ENCODE results near the gene GRID1.

GRID1 gene

DNA sequence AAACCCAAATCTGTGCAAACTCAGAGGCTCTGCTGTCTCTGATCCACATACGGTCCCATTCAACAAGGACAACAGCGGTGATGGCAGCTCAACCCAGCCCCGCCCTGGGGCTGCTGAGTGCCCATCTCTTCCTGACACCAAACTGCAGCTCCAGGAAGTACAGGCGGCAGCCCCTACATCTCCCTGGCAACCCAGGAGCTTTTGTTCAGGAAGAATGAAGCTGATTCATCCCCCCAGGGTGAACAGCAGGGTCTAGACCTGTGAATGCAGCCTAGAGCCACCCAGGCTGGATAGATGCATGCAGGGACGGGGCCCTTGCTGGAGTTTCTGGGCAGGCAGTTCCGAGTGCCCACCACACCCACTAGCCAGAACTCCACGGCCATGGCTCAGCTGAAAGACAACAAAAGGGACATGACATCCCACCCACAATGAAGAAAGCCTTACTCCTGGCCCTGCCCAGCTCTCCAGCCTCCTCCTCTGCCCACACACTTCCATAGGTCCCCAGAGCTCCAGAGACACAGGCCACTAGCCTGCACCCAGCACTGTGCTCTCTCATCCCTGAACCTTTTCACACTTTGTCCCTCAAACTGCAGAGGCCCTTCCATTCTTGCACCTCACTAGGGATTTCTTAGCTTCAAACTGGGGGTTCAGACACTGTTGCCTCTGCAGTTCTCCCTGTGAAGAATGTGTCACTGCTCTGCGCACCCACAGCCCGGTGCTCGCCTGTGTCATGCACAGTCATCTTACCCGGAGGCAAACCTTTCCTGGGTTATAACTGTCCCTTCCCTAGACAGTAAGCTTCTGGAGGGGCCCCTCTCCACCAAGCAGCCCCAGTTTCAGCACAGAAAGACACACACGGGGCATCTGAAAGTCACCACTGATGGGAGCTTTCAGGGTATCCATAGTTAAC is 99.1 kb downstream of the GRID1 start:
- no peaks in the 10 kb centered on the region for H3K4me1 ChIP-seq (ENCODE audit: control insufficient read depth in 2 of 2, insufficient read depth in 2 of 2, low read length in 2 of 2)
- no peaks in the 10 kb centered on the region for H3K36me3 ChIP-seq (ENCODE audit: control insufficient read depth in 2 of 2, insufficient read depth in 2 of 2, low read length in 2 of 2)
- no peak overlapping the region for H3K9ac ChIP-seq (ENCODE audit: low read depth in 1 of 2, low read length in 2 of 2)
- H3K9me3 ChIP-seq (ENCODE audit: control insufficient read depth in 2 of 2, low read length in 2 of 2): peaks cover 0 to 2% of the 10 kb centered on the region in 2 donors
- H3K27me3 ChIP-seq (ENCODE audit: control insufficient read depth in 2 of 2, insufficient read depth in 2 of 2, low read length in 2 of 2): peaks cover 2 to 5% of the 10 kb centered on the region in 2 donors
- H3K4me3 ChIP-seq (ENCODE audit: low read length in 2 of 2): no peak overlapping the region
- no peak overlapping the region for H3K27ac ChIP-seq (ENCODE audit: low read depth in 2 of 2, low read length in 2 of 2)

GRCh38 chr10:86266446-86267242 is 100.0 kb downstream of the GRID1 start:
- peaks cover 0 to 2% of the 10 kb centered on the region in 2 donors for H3K9me3 ChIP-seq (ENCODE audit: control insufficient read depth in 2 of 2, low read length in 2 of 2)
- no peaks in the 10 kb centered on the region for H3K4me1 ChIP-seq (ENCODE audit: control insufficient read depth in 2 of 2, insufficient read depth in 2 of 2, low read length in 2 of 2)
- H3K9ac ChIP-seq (ENCODE audit: low read depth in 1 of 2, low read length in 2 of 2): no peak overlapping the region
- peaks cover 2 to 5% of the 10 kb centered on the region in 2 donors for H3K27me3 ChIP-seq (ENCODE audit: control insufficient read depth in 2 of 2, insufficient read depth in 2 of 2, low read length in 2 of 2)
- no peak overlapping the region for H3K27ac ChIP-seq (ENCODE audit: low read depth in 2 of 2, low read length in 2 of 2)
- H3K4me3 ChIP-seq (ENCODE audit: low read length in 2 of 2): no peak overlapping the region
- no peaks in the 10 kb centered on the region for H3K36me3 ChIP-seq (ENCODE audit: control insufficient read depth in 2 of 2, insufficient read depth in 2 of 2, low read length in 2 of 2)

- no peaks in the 10 kb centered on the region for H3K9me3 ChIP-seq (ENCODE audit: control insufficient read depth in 2 of 2, low read length in 2 of 2)
- H3K27ac ChIP-seq (ENCODE audit: low read depth in 2 of 2, low read length in 2 of 2): no peak overlapping the region
- H3K36me3 ChIP-seq (ENCODE audit: control insufficient read depth in 2 of 2, insufficient read depth in 2 of 2, low read length in 2 of 2): no peaks in the 10 kb centered on the region
- H3K4me1 ChIP-seq (ENCODE audit: control insufficient read depth in 2 of 2, insufficient read depth in 2 of 2, low read length in 2 of 2): no peaks in the 10 kb centered on the region
- H3K27me3 ChIP-seq (ENCODE audit: control insufficient read depth in 2 of 2, insufficient read depth in 2 of 2, low read length in 2 of 2): peaks cover 2 to 5% of the 10 kb centered on the region in 2 donors
- no peak overlapping the region for H3K4me3 ChIP-seq (ENCODE audit: low read length in 2 of 2)
- H3K9ac ChIP-seq (ENCODE audit: low read depth in 1 of 2, low read length in 2 of 2): no peak overlapping the region
These were observed 100.7 kb downstream of the GRID1 start for GRCh38 chr10:86265895-86266259.

GRCh38 chr10:86265236-86265894 is 101.2 kb downstream of the GRID1 start:
- Histone ChIP-seq H3K9ac (ENCODE audit: low read depth in 1 of 2, low read length in 2 of 2) (no peak overlapping the region), H3K9me3 (ENCODE audit: control insufficient read depth in 2 of 2, low read length in 2 of 2) (no peaks in the 10 kb centered on the region), H3K4me1 (ENCODE audit: control insufficient read depth in 2 of 2, insufficient read depth in 2 of 2, low read length in 2 of 2) (no peaks in the 10 kb centered on the region), H3K36me3 (ENCODE audit: control insufficient read depth in 2 of 2, insufficient read depth in 2 of 2, low read length in 2 of 2) (no peaks in the 10 kb centered on the region), H3K27ac (ENCODE audit: low read depth in 2 of 2, low read length in 2 of 2) (no peak overlapping the region), H3K4me3 (ENCODE audit: low read length in 2 of 2) (no peak overlapping the region), H3K27me3 (ENCODE audit: control insufficient read depth in 2 of 2, insufficient read depth in 2 of 2, low read length in 2 of 2) (peaks cover 2 to 5% of the 10 kb centered on the region in 2 donors)

GRCh38 chr10:86264481-86265231 is 101.9 kb downstream of the GRID1 start:
- H3K4me3 ChIP-seq (ENCODE audit: low read length in 2 of 2): no peak overlapping the region
- no peaks in the 10 kb centered on the region for H3K9me3 ChIP-seq (ENCODE audit: control insufficient read depth in 2 of 2, low read length in 2 of 2)
- H3K27me3 ChIP-seq (ENCODE audit: control insufficient read depth in 2 of 2, insufficient read depth in 2 of 2, low read length in 2 of 2): peaks cover 2 to 6% of the 10 kb centered on the region in 2 donors
- H3K36me3 ChIP-seq (ENCODE audit: control insufficient read depth in 2 of 2, insufficient read depth in 2 of 2, low read length in 2 of 2): no peaks in the 10 kb centered on the region
- H3K27ac ChIP-seq (ENCODE audit: low read depth in 2 of 2, low read length in 2 of 2): no peak overlapping the region
- no peak overlapping the region for H3K9ac ChIP-seq (ENCODE audit: low read depth in 1 of 2, low read length in 2 of 2)
- H3K4me1 ChIP-seq (ENCODE audit: control insufficient read depth in 2 of 2, insufficient read depth in 2 of 2, low read length in 2 of 2): no peaks in the 10 kb centered on the region

DNA sequence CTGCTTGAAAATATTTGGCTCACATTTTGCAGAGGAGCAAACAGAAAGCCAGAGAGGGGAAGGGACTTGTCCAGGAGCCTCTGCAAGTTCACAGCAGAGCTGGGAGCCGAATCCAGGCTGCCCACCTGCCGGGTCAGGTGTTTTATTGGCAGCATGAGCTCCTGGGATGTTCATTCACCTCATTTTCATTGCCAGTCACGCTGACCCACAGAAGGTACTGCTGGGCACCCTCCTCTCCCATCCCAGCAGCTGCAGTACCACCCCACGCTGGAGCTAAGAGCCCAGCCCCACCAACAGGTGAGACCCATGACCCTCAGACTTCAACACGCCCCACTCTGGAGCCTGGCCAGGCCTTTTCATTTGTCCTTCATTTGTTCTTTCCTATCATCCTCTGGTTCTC is 102.7 kb downstream of the GRID1 start:
- Histone ChIP-seq H3K4me3 (ENCODE audit: low read length in 2 of 2) (no peak overlapping the region), H3K9ac (ENCODE audit: low read depth in 1 of 2, low read length in 2 of 2) (no peak overlapping the region), H3K4me1 (ENCODE audit: control insufficient read depth in 2 of 2, insufficient read depth in 2 of 2, low read length in 2 of 2) (no peaks in the 10 kb centered on the region), H3K27me3 (ENCODE audit: control insufficient read depth in 2 of 2, insufficient read depth in 2 of 2, low read length in 2 of 2) (peaks cover 2 to 8% of the 10 kb centered on the region in 2 donors), H3K36me3 (ENCODE audit: control insufficient read depth in 2 of 2, insufficient read depth in 2 of 2, low read length in 2 of 2) (no peaks in the 10 kb centered on the region), H3K9me3 (ENCODE audit: control insufficient read depth in 2 of 2, low read length in 2 of 2) (no peaks in the 10 kb centered on the region), H3K27ac (ENCODE audit: low read depth in 2 of 2, low read length in 2 of 2) (no peak overlapping the region)

DNA sequence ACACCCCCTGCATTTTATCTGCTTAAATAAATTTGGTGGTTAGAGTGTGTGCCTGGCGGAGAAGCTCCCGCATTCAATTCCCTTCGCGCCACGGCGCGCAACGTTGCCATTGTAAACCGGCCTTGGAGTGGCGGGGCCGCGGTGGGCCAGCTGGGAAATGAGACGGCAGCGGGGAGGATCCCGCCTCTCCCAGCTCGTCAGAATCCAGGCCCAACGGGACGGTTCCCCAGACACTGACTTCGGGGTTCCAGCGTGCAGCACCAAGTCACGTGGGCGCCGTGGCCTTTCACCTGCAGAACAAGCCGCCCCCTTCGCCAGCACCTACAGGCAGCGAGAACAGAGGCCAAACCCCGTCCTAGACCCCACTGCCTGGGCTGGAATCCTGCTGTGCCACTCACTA is 103.4 kb downstream of the GRID1 start:
- Histone ChIP-seq H3K36me3 (ENCODE audit: control insufficient read depth in 2 of 2, insufficient read depth in 2 of 2, low read length in 2 of 2) (no peaks in the 10 kb centered on the region), H3K9ac (ENCODE audit: low read depth in 1 of 2, low read length in 2 of 2) (no peak overlapping the region), H3K4me1 (ENCODE audit: control insufficient read depth in 2 of 2, insufficient read depth in 2 of 2, low read length in 2 of 2) (no peaks in the 10 kb centered on the region), H3K27ac (ENCODE audit: low read depth in 2 of 2, low read length in 2 of 2) (no peak overlapping the region), H3K27me3 (ENCODE audit: control insufficient read depth in 2 of 2, insufficient read depth in 2 of 2, low read length in 2 of 2) (peaks cover 2 to 8% of the 10 kb centered on the region in 2 donors), H3K4me3 (ENCODE audit: low read length in 2 of 2) (no peak overlapping the region), H3K9me3 (ENCODE audit: control insufficient read depth in 2 of 2, low read length in 2 of 2) (no peaks in the 10 kb centered on the region)

DNA sequence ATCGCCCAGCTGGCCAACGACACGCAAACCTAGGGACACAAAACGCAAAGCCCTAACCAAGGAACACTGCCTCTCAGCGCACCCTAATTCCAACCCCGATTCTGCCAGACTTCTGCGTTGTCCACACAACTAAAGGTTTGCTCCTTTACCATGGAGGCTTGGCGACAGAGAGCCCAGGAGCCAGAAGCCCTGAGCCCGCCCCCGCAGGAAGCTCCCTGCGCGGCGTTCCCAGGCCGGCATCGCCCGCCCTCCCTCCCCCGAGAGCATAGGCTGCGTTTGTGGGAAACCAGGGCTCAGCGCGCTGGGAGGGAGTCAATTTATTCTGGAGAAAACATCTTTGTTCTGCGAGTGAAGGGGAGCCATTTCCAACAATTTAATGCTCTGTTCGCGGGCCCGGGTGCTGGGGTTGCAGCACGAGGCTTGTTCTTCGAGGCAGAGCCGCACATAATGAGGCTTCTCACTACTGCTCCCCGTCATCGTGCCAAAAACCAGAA is 103.9 kb downstream of the GRID1 start:
- no peak overlapping the region for H3K4me3 ChIP-seq (ENCODE audit: low read length in 2 of 2)
- H3K27me3 ChIP-seq (ENCODE audit: control insufficient read depth in 2 of 2, insufficient read depth in 2 of 2, low read length in 2 of 2): peaks cover 2 to 8% of the 10 kb centered on the region in 2 donors
- no peaks in the 10 kb centered on the region for H3K4me1 ChIP-seq (ENCODE audit: control insufficient read depth in 2 of 2, insufficient read depth in 2 of 2, low read length in 2 of 2)
- H3K9me3 ChIP-seq (ENCODE audit: control insufficient read depth in 2 of 2, low read length in 2 of 2): no peaks in the 10 kb centered on the region
- H3K9ac ChIP-seq (ENCODE audit: low read depth in 1 of 2, low read length in 2 of 2): no peak overlapping the region
- no peak overlapping the region for H3K27ac ChIP-seq (ENCODE audit: low read depth in 2 of 2, low read length in 2 of 2)
- no peaks in the 10 kb centered on the region for H3K36me3 ChIP-seq (ENCODE audit: control insufficient read depth in 2 of 2, insufficient read depth in 2 of 2, low read length in 2 of 2)

DNA sequence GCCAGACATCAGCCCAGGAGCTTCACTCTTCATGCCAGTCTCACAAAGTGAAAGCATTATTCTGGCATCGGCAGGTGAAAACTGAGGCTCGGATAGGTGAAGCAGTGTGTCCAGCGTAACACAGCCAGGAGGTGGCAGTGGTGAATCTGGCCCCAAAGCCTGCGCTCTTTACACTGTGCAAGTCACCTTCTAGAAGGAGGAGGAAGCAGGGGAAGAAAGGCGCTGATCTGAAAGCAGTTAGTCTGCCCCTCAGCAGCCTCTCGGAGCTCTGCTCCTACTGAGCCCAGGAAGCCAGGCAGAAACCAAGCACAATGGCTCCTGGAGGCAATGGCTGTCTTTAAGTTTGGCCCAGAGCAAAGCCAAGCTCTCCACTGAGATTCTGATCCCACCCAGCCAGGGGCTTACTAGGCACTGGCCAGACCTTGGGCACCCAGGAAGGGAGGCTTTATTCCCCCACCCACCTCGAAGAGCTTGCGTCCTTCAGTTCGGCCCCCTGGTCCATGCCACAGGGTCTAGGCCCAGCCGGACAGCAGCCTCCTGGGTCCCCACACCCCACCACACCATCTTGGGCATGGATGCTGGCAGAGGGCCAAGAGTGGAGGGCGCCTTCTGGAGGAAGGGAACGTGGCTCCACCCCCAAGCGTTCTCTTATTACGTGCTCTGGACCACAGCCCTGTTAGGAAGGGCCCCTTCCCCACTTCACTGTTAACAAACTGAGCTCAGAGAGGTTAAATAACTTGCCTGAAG is 104.5 kb downstream of the GRID1 start:
- no peak overlapping the region for H3K4me3 ChIP-seq (ENCODE audit: low read length in 2 of 2)
- no peaks in the 10 kb centered on the region for H3K9me3 ChIP-seq (ENCODE audit: control insufficient read depth in 2 of 2, low read length in 2 of 2)
- no peaks in the 10 kb centered on the region for H3K4me1 ChIP-seq (ENCODE audit: control insufficient read depth in 2 of 2, insufficient read depth in 2 of 2, low read length in 2 of 2)
- peaks cover 2 to 8% of the 10 kb centered on the region in 2 donors for H3K27me3 ChIP-seq (ENCODE audit: control insufficient read depth in 2 of 2, insufficient read depth in 2 of 2, low read length in 2 of 2)
- H3K36me3 ChIP-seq (ENCODE audit: control insufficient read depth in 2 of 2, insufficient read depth in 2 of 2, low read length in 2 of 2): no peaks in the 10 kb centered on the region
- no peak overlapping the region for H3K9ac ChIP-seq (ENCODE audit: low read depth in 1 of 2, low read length in 2 of 2)
- no peak overlapping the region for H3K27ac ChIP-seq (ENCODE audit: low read depth in 2 of 2, low read length in 2 of 2)
